B cell (primary cell): ENCODE data around the gene ACAP3. TPM values are rescaled to one million over a fixed set of nuclear protein-coding genes. Genes with fewer than 3 reads are reported as not detected.

Experiments used
- ATAC-seq: fragments of 200-7000 bp; cut with Tn5 transposase; one replicate; pipeline ENCODE4 v1.10.0; 2021; ENCODE audit warnings: low read depth, mild to moderate bottlenecking, moderate number of reproducible peaks, moderate library complexity
- CTCF ChIA-PET: fragments of 350-600 bp; sonication (Branson Sonifier 250); formaldehyde crosslinking; loops from one replicate; lab custom pipeline; 2021; ENCODE audit warnings: antibody characterized with exemption, inconsistent platforms; lab: Charles Lee
- POLR2A ChIA-PET: fragments of 350-600 bp; sonication (Branson Sonifier 250); formaldehyde crosslinking; loops from one replicate; lab custom pipeline; 2021; ENCODE audit warnings: antibody characterized with exemption; lab: Charles Lee
- DNase-seq: peaks from one replicate; pipeline ENCODE4 v3.0.0; 2013
- H2AFZ ChIP-seq: 2 replicates; pipeline ENCODE4 v1.6.1; 2012; ENCODE audit warnings: mild to moderate bottlenecking, low read depth, low read length; ENCODE audit not compliant: insufficient read depth, poor library complexity, severe bottlenecking
- H3K27ac ChIP-seq, 2 donors: 1 replicate in 1 of 2; 2 replicates in 1 of 2; pipeline ENCODE4 v1.5.1; 2012 to 2013; ENCODE audit warnings: low read length in 2 of 2, mild to moderate bottlenecking in 2 of 2, moderate library complexity in 1 of 2
- H3K27me3 ChIP-seq, 4 experiments: fragments of 200-600 bp in 1 of 4; sonication (generic) in 1 of 4; replicated peaks in 1 of 4; 1 replicate in 2 of 4; 2 replicates in 2 of 4; pipeline versions ENCODE4 v1.6.1 to v1.7.0; 2013 to 2016; ENCODE audit warnings: low read length in 3 of 4, mild to moderate bottlenecking in 2 of 4, mixed read lengths in 1 of 4, moderate library complexity in 1 of 4; ENCODE audit not compliant: insufficient read depth in 4 of 4, control insufficient read depth in 3 of 4; ENCODE audit errors: control extremely low read depth in 1 of 4
- H3K36me3 ChIP-seq, 2 experiments: replicated peaks in 1 of 2; 1 replicate in 1 of 2; 2 replicates in 1 of 2; pipeline versions ENCODE4 v1.6.1 to v1.7.1; 2013; ENCODE audit warnings: low read length in 1 of 2; ENCODE audit not compliant: insufficient read depth in 2 of 2, control insufficient read depth in 1 of 2; ENCODE audit errors: control extremely low read depth in 1 of 2, extremely low read depth in 1 of 2
- H3K4me1 ChIP-seq, 2 donors: fragments of 200-600 bp in 1 of 2; sonication (generic) in 1 of 2; 1 replicate in 1 of 2; 2 replicates in 1 of 2; pipeline versions ENCODE4 v1.5.1 to v1.6.1; 2013 to 2017; ENCODE audit warnings: low read length in 2 of 2; ENCODE audit not compliant: control insufficient read depth in 2 of 2, insufficient read depth in 2 of 2
- H3K4me2 ChIP-seq: replicated peaks from 2 replicates; pipeline ENCODE3; 2012; ENCODE audit warnings: mild to moderate bottlenecking, low read depth, low read length; ENCODE audit not compliant: poor library complexity, severe bottlenecking
- H3K4me3 ChIP-seq, 5 experiments: fragments of 200-600 bp in 1 of 5; sonication (generic) in 1 of 5; 1 replicate in 3 of 5; 2 replicates in 2 of 5; pipeline versions ENCODE4 v1.5.1 to v1.7.0; 2011 to 2016; ENCODE audit warnings: low read length in 4 of 5, mild to moderate bottlenecking in 4 of 5, low read depth in 2 of 5, control low read depth in 1 of 5, moderate library complexity in 1 of 5; ENCODE audit not compliant: insufficient read depth in 1 of 5; ENCODE audit errors: control extremely low read depth in 1 of 5, extremely low read depth in 1 of 5
- H3K79me2 ChIP-seq: fragments of 200-600 bp; sonication (generic); one replicate; pipeline ENCODE4 v1.6.0; 2016; ENCODE audit warnings: low read length; ENCODE audit not compliant: control insufficient read depth, insufficient read depth
- H3K9ac ChIP-seq: fragments of 200-600 bp; sonication (generic); 2 replicates; pipeline ENCODE4 v1.6.1; 2017; ENCODE audit warnings: mild to moderate bottlenecking, low read length, moderate library complexity
- H3K9me3 ChIP-seq, 3 donors: one replicate each; pipeline versions ENCODE4 v1.6.1 to v1.7.1; 2013; ENCODE audit warnings: low read length in 2 of 3; ENCODE audit not compliant: control insufficient read depth in 2 of 3, insufficient read depth in 1 of 3; ENCODE audit errors: control extremely low read depth in 1 of 3
- H4K20me1 ChIP-seq: 2 replicates; pipeline ENCODE4 v1.6.0; 2012; ENCODE audit warnings: mild to moderate bottlenecking, low read length; ENCODE audit not compliant: insufficient read depth, control insufficient read depth, poor library complexity, severe bottlenecking
- H3K27ac Mint-ChIP-seq: one replicate; pipeline ENCODE4 v1.8.0; 2021; ENCODE audit warnings: mixed read lengths
- H3K27me3 Mint-ChIP-seq: one replicate; pipeline ENCODE4 v1.8.0; 2021; ENCODE audit warnings: mixed read lengths
- H3K4me1 Mint-ChIP-seq: one replicate; pipeline ENCODE4 v1.8.0; 2021; ENCODE audit warnings: mixed read lengths
- H3K4me3 Mint-ChIP-seq: one replicate; pipeline ENCODE4 v1.8.0; 2021; ENCODE audit warnings: mixed read lengths
- H3K9me3 Mint-ChIP-seq: one replicate; pipeline ENCODE4 v1.8.0; 2022; ENCODE audit warnings: mixed read lengths; ENCODE audit not compliant: insufficient read depth
- EZH2 ChIP-seq: IDR thresholded peaks from 2 replicates; pipeline ENCODE4 v1.6.1; 2012; ENCODE audit warnings: borderline replicate concordance, low read depth, mild to moderate bottlenecking, moderate library complexity, low read length; ENCODE audit not compliant: insufficient read depth, poor library complexity, severe bottlenecking
- WGBS: methylation state at CpG from one replicate; pipeline ENCODE4 v1.1.5; 2013; ENCODE audit warnings: missing lambda C conversion rate; ENCODE audit not compliant: insufficient coverage; 5-methylcytosine and 5-hydroxymethylcytosine counted together
- intact Hi-C: fragments of 100-400 bp; cut with micrococcal nuclease; formaldehyde crosslinking; loops from one replicate; pipeline ENCODE4 v1.10.0; 2022
- polyA plus RNA-seq: library from polyadenylated mRNA; depleted of rRNA; stranded (reverse); fragments of >200 nt; gene quantifications from 2 replicates; pipeline ENCODE4 v1.2.3, GENCODE V29; 2012
- total RNA-seq, 2 donors: library from RNA; stranded (reverse); fragments of 120-200 nt in 1 of 2; gene quantifications; 1 replicate in 1 of 2; 2 replicates in 1 of 2; pipeline versions ENCODE4 v1.2.3 to v1.2.4, GENCODE V29; 2013 to 2022
- TF ChIP-seq, protein P1 (sequence below): fragments of 200-600 bp; IDR thresholded peaks from one replicate; pipeline ENCODE4 v1.8.0; 2022; ENCODE audit warnings: antibody characterized with exemption, mild to moderate bottlenecking

The ACAP3 gene
- total and polyA plus RNA-seq, 2 donors (not counting 1 experiment from before 2014, with no cell fraction given), result 40.7 to 124 TPM

GRCh38 chr1:1256956-1257871 is 50.5 kb downstream of the ACAP3 start:
- TF ChIP-seq, protein P1, sequence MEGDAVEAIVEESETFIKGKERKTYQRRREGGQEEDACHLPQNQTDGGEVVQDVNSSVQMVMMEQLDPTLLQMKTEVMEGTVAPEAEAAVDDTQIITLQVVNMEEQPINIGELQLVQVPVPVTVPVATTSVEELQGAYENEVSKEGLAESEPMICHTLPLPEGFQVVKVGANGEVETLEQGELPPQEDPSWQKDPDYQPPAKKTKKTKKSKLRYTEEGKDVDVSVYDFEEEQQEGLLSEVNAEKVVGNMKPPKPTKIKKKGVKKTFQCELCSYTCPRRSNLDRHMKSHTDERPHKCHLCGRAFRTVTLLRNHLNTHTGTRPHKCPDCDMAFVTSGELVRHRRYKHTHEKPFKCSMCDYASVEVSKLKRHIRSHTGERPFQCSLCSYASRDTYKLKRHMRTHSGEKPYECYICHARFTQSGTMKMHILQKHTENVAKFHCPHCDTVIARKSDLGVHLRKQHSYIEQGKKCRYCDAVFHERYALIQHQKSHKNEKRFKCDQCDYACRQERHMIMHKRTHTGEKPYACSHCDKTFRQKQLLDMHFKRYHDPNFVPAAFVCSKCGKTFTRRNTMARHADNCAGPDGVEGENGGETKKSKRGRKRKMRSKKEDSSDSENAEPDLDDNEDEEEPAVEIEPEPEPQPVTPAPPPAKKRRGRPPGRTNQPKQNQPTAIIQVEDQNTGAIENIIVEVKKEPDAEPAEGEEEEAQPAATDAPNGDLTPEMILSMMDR, result no peak
- no peak for TF ChIP-seq EZH2
- Histone ChIP-seq H3K4me1 (peaks cover 0 to 4% of the 10 kb centered on the region in 2 donors), H3K9ac (no peak overlapping the region), H3K27me3 (no peaks in the 10 kb centered on the region), H4K20me1 (peaks cover 44% of the 10 kb centered on the region), H3K4me2 (no peak overlapping the region), H2AFZ (no peak overlapping the region), H3K9me3 (no peaks in the 10 kb centered on the region), H3K27ac (no peak overlapping the region), H3K79me2 (peaks cover 34% of the 10 kb centered on the region), H3K36me3 (peaks cover 0 to 52% of the 10 kb centered on the region in 2 experiments), H3K4me3 (no peak overlapping the region)
- no peak overlapping the region for H3K4me3 Mint-ChIP-seq
- ChIA-PET CTCF (interaction anchor here (0.7 kb wide), 1 partner anchor 35 kb away, joined by 3 read pairs; no protein-coding TSS in a partner anchor), POLR2A (interaction anchor here (0.5 to 0.6 kb wide), 2 partner anchors 11 to 155 kb away, joined by 4 to 12 read pairs; no protein-coding TSS in a partner anchor)
- DNase-seq (no peak), ATAC-seq (no peak)
- no peaks in the 10 kb centered on the region for H3K9me3 Mint-ChIP-seq
- intact Hi-C loops, result no loop called here
- no peak overlapping the region for H3K27ac Mint-ChIP-seq
- H3K27me3 Mint-ChIP-seq, result no peaks in the 10 kb centered on the region
- WGBS, result 98% methylated on average over 24 of the region's 31 CpGs
- peaks cover 16% of the 10 kb centered on the region for H3K4me1 Mint-ChIP-seq

DNA sequence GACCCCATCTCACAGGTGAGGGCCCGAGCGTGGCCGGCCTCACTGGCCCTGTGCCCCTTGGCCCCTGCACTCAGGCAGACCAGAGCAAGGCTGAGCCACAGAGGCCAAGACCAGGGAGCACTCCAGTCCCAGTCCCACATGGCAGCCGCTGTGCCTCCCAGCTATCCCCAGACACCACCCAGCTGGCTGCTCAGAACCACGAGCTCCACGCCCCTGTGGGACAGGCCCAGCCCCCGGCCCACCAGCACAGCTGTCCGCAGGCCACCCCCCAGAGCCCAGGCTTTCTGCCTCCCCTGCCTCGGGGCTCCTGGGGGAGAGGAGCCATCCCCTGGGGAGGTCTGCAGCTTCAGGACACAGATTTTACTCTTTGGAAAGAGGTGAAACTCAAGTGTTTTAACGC is 52.1 kb downstream of the ACAP3 start:
- H3K27ac ChIP-seq, result no peak overlapping the region
- H4K20me1 ChIP-seq, result peaks cover 30% of the 10 kb centered on the region
- H3K4me1 ChIP-seq, result peaks cover 7 to 13% of the 10 kb centered on the region in 2 donors
- H3K79me2 ChIP-seq, result peaks cover 24% of the 10 kb centered on the region
- DNase-seq, result no peak
- ATAC-seq, result no peak
- no peaks in the 10 kb centered on the region for H3K27me3 Mint-ChIP-seq
- H3K4me2 ChIP-seq, result no peak overlapping the region
- no peaks in the 10 kb centered on the region for H3K9me3 Mint-ChIP-seq
- no peak for TF ChIP-seq EZH2
- TF ChIP-seq, protein P1, result no peak
- WGBS, result 93% methylated on average over 9 of the region's 10 CpGs
- no peak overlapping the region for H3K4me3 Mint-ChIP-seq
- no peaks in the 10 kb centered on the region for H3K27me3 ChIP-seq
- POLR2A ChIA-PET, result no interaction called here
- H3K4me3 ChIP-seq, result no peak overlapping the region
- CTCF ChIA-PET, result interaction anchor here (1.6 kb wide), 1 partner anchor 134 kb away, joined by 5 read pairs; no protein-coding TSS in a partner anchor
- H3K4me1 Mint-ChIP-seq, result peaks cover 17% of the 10 kb centered on the region
- intact Hi-C loops, result no loop called here
- no peak overlapping the region for H3K27ac Mint-ChIP-seq
- H2AFZ ChIP-seq, result no peak overlapping the region
- H3K9me3 ChIP-seq, result no peaks in the 10 kb centered on the region
- no peak overlapping the region for H3K9ac ChIP-seq
- H3K36me3 ChIP-seq, result peaks cover 0 to 44% of the 10 kb centered on the region in 2 experiments
